K562 (cell line): ENCODE results near the gene ERICH6B.

Experiments
- CBX3 ChIP-seq, 2 experiments: IDR thresholded peaks; 1 replicate in 1 of 2; 2 replicates in 1 of 2; pipeline ENCODE4 v1.6.1; 2012; ENCODE audit warnings: inconsistent platforms in 2 of 2, low read length in 2 of 2, borderline replicate concordance in 1 of 2, control low read depth in 1 of 2
- JUN ChIP-seq, 2 experiments: sonication (generic) in 1 of 2; formaldehyde crosslinking in 1 of 2; IDR thresholded peaks; 2 replicates each; pipeline versions ENCODE4 v1.6.1 to v1.8.0; 2012 to 2022; ENCODE audit warnings: borderline replicate concordance in 2 of 2, mild to moderate bottlenecking in 2 of 2, improper control_type of control experiment in 1 of 2, low read depth in 1 of 2, low read length in 1 of 2, missing genetic modification reagents in 1 of 2
- JUNB ChIP-seq: fragments of 450-650 bp; formaldehyde crosslinking; conservative IDR thresholded peaks from 2 replicates; pipeline ENCODE4 v1.4.0; 2020; ENCODE audit warnings: mild to moderate bottlenecking
- KDM1A ChIP-seq, 2 experiments: fragments of 450-650 bp; IDR thresholded peaks; 2 replicates each; pipeline ENCODE4 v1.6.1; 2016; ENCODE audit warnings: mild to moderate bottlenecking in 2 of 2
- MYC ChIP-seq, 2 experiments: fragments of 250-450 bp in 1 of 2; sonication (Bioruptor Pico) in 1 of 2; IDR thresholded peaks; 2 replicates each; pipeline versions ENCODE4 v1.5.1 to v1.6.1; 2012 to 2021; ENCODE audit warnings: low read depth in 2 of 2, borderline replicate concordance in 1 of 2, improper control_type of control experiment in 1 of 2, low read length in 1 of 2, mild to moderate bottlenecking in 1 of 2, moderate library complexity in 1 of 2
- NR0B1 ChIP-seq: fragments of 450-650 bp; IDR thresholded peaks from one replicate; pipeline ENCODE4 v1.6.1; 2018; ENCODE audit warnings: mild to moderate bottlenecking, moderate library complexity; ENCODE audit not compliant: partially characterized antibody
- POLR2A ChIP-seq: fragments of 450-650 bp; conservative IDR thresholded peaks from 2 replicates; pipeline ENCODE4 v1.6.1; 2016
- TAF7 ChIP-seq: fragments of 450-650 bp; IDR thresholded peaks from 2 replicates; pipeline ENCODE4 v1.6.1; 2016; ENCODE audit warnings: missing genetic modification characterization, missing compliant biosample characterization

GRCh38 chr13:45584816-45585215 lies 30.7 kb downstream of the ERICH6B start:
- TF ChIP-seq CBX3 (IDR thresholded peaks at IDR 0.05; ENCODE audit: borderline replicate concordance in 1 of 2, low read length in 2 of 2) (no peak), POLR2A (no peak), JUN (IDR thresholded peaks at IDR 0.05; ENCODE audit: borderline replicate concordance, low read depth, low read length) (no peak), JUN (CRISPR knock-in tag; IDR thresholded peaks at IDR 0.05; ENCODE audit: borderline replicate concordance) (no peak), KDM1A (IDR thresholded peaks at IDR 0.05) (no peak), TAF7 (no peak), NR0B1 (no peak), MYC (IDR thresholded peaks at IDR 0.05; ENCODE audit: low read depth, low read length) (no peak), MYC (CRISPR knock-in tag; IDR thresholded peaks at IDR 0.05; ENCODE audit: borderline replicate concordance, low read depth) (no peak), JUNB (CRISPR knock-in tag) (no peak)
